ENCODE data around the gene SHLD1.

The SHLD1 gene

GRCh38 chr20:5886788-5887187 is 136.6 kb downstream of the SHLD1 start:
- peaks cover 4% of the 10 kb centered on the region for H3K27me3 Mint-ChIP-seq
- H3K36me3 Mint-ChIP-seq (ENCODE audit: low read depth): no peaks in the 10 kb centered on the region
- no peaks in the 10 kb centered on the region for H3K9me3 Mint-ChIP-seq
- no peak for DNase-seq
- H3K4me3 Mint-ChIP-seq: no peak overlapping the region
- no peak overlapping the region for H3K27ac Mint-ChIP-seq
- no peaks in the 10 kb centered on the region for H3K4me1 Mint-ChIP-seq (ENCODE audit: low read depth)

- Mint-ChIP-seq H3K27ac (no peak overlapping the region), H3K4me1 (ENCODE audit: low read depth) (no peaks in the 10 kb centered on the region), H3K4me3 (no peak overlapping the region), H3K36me3 (ENCODE audit: low read depth) (no peaks in the 10 kb centered on the region), H3K27me3 (peaks cover 3% of the 10 kb centered on the region), H3K9me3 (no peaks in the 10 kb centered on the region)
- no peak for DNase-seq
These were observed 137.2 kb downstream of the SHLD1 start for GRCh38 chr20:5887386-5887785.

- peaks cover 3% of the 10 kb centered on the region for H3K27me3 Mint-ChIP-seq
- H3K36me3 Mint-ChIP-seq (ENCODE audit: low read depth): no peaks in the 10 kb centered on the region
- H3K4me3 Mint-ChIP-seq: no peak overlapping the region
- DNase-seq: no peak
- no peaks in the 10 kb centered on the region for H3K4me1 Mint-ChIP-seq (ENCODE audit: low read depth)
- no peaks in the 10 kb centered on the region for H3K9me3 Mint-ChIP-seq
- H3K27ac Mint-ChIP-seq: no peak overlapping the region
These were observed 137.8 kb downstream of the SHLD1 start for GRCh38 chr20:5888041-5888440.

DNA sequence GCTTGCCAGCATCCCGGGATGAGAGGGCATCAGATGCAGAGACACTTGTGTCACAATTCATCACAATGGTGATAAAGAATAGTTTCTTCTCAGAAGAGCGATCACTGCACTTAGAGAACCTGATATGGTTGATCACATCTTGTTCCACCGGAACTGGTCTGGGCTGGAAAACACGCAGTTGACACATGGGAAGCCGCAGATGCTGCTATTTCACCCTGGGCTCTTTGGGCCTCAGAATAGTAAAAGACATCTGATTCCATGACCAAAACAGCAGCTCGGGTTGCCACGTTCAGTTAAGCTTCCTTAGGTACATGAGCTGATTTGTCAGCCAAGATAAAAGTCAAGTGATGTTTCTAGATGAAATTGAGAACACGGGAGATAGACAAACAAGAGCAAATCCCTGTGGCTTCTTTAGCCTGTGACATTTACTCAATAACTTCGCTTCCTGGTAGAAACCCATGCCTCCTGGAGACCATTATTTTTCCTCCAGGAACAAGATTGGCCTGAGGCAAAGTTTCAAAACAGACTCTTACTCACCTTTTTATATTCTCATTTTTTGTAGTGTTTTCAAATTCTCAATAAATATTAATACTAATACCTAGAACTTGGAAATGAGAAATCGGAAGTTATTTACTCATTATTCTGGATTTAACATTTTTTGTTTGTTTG is 140.7 kb downstream of the SHLD1 start:
- Mint-ChIP-seq H3K4me1 (ENCODE audit: low read depth) (no peaks in the 10 kb centered on the region), H3K27ac (no peak overlapping the region)

GRCh38 chr20:5893052-5893451 is 142.9 kb downstream of the SHLD1 start:
- Mint-ChIP-seq H3K4me1 (ENCODE audit: low read depth) (no peaks in the 10 kb centered on the region), H3K36me3 (ENCODE audit: low read depth) (no peaks in the 10 kb centered on the region), H3K27me3 (peaks cover 30% of the 10 kb centered on the region), H3K4me3 (no peak overlapping the region), H3K9me3 (no peaks in the 10 kb centered on the region), H3K27ac (no peak overlapping the region)
- DNase-seq: no peak

More for the DNA sequence above, 140.7 kb downstream of the SHLD1 start:
- no peak for DNase-seq
- Mint-ChIP-seq H3K36me3 (ENCODE audit: low read depth) (no peaks in the 10 kb centered on the region), H3K27me3 (peaks cover 16% of the 10 kb centered on the region), H3K9me3 (no peaks in the 10 kb centered on the region), H3K4me3 (no peak overlapping the region)

DNA sequence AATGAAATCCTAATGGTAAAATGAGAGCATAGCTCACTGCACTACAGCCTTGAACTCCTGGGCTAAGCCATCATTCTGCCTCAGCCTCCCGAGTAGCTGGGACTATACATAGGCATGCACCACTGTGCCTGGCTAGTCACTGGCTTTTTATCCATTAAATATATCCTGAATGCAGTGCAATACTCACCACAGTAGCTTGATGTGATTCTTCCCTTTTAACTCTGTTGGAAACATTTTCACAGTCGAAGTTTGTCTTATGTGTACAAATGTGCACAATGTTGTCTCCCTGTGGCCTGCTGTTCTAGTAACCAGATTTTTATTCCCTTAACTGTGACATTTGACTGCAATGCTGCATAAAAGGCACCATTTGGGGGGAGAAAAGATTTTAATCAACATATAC is 143.4 kb downstream of the SHLD1 start:
- peaks cover 30% of the 10 kb centered on the region for H3K27me3 Mint-ChIP-seq
- no peaks in the 10 kb centered on the region for H3K4me1 Mint-ChIP-seq (ENCODE audit: low read depth)
- no peaks in the 10 kb centered on the region for H3K9me3 Mint-ChIP-seq
- H3K27ac Mint-ChIP-seq: no peak overlapping the region
- H3K36me3 Mint-ChIP-seq (ENCODE audit: low read depth): no peaks in the 10 kb centered on the region
- DNase-seq: no peak
- no peak overlapping the region for H3K4me3 Mint-ChIP-seq

DNA sequence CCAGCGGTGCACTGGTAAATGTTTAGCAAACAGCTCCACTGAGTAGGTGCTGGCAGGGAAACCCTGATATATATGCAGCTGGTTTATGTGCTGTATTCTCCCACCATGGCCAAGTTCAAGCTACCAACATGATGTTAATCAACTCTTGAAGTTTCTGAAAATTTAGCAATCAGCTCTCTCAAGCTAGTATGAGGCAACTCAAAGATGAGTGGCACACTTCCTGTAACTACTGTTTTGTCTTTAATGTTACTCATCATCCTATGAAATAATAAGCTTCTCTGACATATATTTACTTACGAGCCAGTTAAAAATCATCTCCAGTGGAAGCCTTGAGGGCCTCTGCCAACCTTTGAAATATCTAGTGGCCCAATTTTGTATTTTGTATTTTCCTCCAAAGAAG is 145.4 kb downstream of the SHLD1 start:
- no peak overlapping the region for H3K27ac Mint-ChIP-seq
- no peak for DNase-seq
- H3K4me3 Mint-ChIP-seq: no peak overlapping the region
- no peaks in the 10 kb centered on the region for H3K9me3 Mint-ChIP-seq
- no peaks in the 10 kb centered on the region for H3K4me1 Mint-ChIP-seq (ENCODE audit: low read depth)
- H3K36me3 Mint-ChIP-seq (ENCODE audit: low read depth): no peaks in the 10 kb centered on the region
- peaks cover 30% of the 10 kb centered on the region for H3K27me3 Mint-ChIP-seq

GRCh38 chr20:5899444-5899843 is 149.2 kb downstream of the SHLD1 start:
- no peaks in the 10 kb centered on the region for H3K4me1 Mint-ChIP-seq (ENCODE audit: low read depth)
- H3K27me3 Mint-ChIP-seq: peaks cover 35% of the 10 kb centered on the region
- H3K9me3 Mint-ChIP-seq: no peaks in the 10 kb centered on the region
- no peak for DNase-seq
- no peak overlapping the region for H3K4me3 Mint-ChIP-seq
- H3K27ac Mint-ChIP-seq: no peak overlapping the region
- H3K36me3 Mint-ChIP-seq (ENCODE audit: low read depth): no peaks in the 10 kb centered on the region

DNA sequence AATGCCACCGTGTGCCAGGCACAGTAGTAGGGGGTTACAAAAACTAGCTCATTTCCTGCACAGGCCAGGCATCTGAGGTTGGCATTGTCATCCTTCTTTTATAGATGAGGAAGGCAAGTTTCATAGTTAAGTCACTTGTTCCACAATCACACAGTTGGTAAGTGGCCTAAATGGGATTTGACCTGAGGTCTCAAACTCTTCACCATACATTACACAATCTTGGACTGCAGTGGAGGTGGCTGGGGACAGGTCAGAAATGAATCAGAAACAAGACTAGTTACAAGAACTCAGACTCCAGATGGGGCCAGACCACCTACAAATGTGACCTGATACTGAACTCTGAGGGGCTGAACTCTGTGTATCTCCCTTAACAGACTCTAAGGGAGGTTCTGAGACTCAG is 150.7 kb downstream of the SHLD1 start:
- H3K36me3 Mint-ChIP-seq (ENCODE audit: low read depth): no peaks in the 10 kb centered on the region
- H3K4me3 Mint-ChIP-seq: no peak overlapping the region
- DNase-seq: no peak
- H3K9me3 Mint-ChIP-seq: no peaks in the 10 kb centered on the region
- peaks cover 35% of the 10 kb centered on the region for H3K27me3 Mint-ChIP-seq
- H3K4me1 Mint-ChIP-seq (ENCODE audit: low read depth): no peaks in the 10 kb centered on the region
- H3K27ac Mint-ChIP-seq: no peak overlapping the region

- peaks cover 85% of the 10 kb centered on the region for H3K27me3 Mint-ChIP-seq
- no peak overlapping the region for H3K27ac Mint-ChIP-seq
- no peaks in the 10 kb centered on the region for H3K36me3 Mint-ChIP-seq (ENCODE audit: low read depth)
- DNase-seq: no peak
- no peak overlapping the region for H3K4me3 Mint-ChIP-seq
- H3K4me1 Mint-ChIP-seq (ENCODE audit: low read depth): peaks cover 13% of the 10 kb centered on the region
- no peaks in the 10 kb centered on the region for H3K9me3 Mint-ChIP-seq
These were observed 158.8 kb downstream of the SHLD1 start for GRCh38 chr20:5908981-5909380.

- Mint-ChIP-seq H3K4me3 (no peak overlapping the region), H3K9me3 (no peaks in the 10 kb centered on the region), H3K4me1 (ENCODE audit: low read depth) (peaks cover 13% of the 10 kb centered on the region), H3K27me3 (peaks cover 81% of the 10 kb centered on the region), H3K36me3 (ENCODE audit: low read depth) (no peaks in the 10 kb centered on the region), H3K27ac (no peak overlapping the region)
- no peak for DNase-seq
These were observed 160.0 kb downstream of the SHLD1 start for GRCh38 chr20:5910186-5910585.

DNA sequence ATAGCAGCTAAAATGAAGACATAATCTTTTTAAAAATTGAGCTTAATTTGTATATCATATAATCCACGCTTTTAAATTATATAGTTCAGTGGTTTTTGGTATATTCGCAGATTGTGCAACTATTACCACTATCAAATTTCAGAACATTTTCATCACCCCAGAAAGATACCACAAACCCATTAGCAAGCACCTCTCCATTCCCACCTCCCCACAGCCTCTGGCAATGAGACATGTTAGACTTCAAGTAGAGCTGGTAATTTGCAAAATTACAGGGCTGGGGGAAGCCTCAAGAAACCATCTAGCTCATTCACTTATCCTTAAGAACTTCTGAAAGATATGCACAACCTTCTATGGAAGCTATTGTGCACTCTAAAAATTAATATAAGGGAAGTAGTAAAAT is 163.0 kb downstream of the SHLD1 start:
- H3K27ac Mint-ChIP-seq: no peak overlapping the region
- peaks cover 55% of the 10 kb centered on the region for H3K27me3 Mint-ChIP-seq
- no peaks in the 10 kb centered on the region for H3K36me3 Mint-ChIP-seq (ENCODE audit: low read depth)
- no peak overlapping the region for H3K4me3 Mint-ChIP-seq
- DNase-seq: no peak
- H3K4me1 Mint-ChIP-seq (ENCODE audit: low read depth): peaks cover 13% of the 10 kb centered on the region
- no peaks in the 10 kb centered on the region for H3K9me3 Mint-ChIP-seq

All from activated T-cell treated with anti-CD3 and anti-CD28 coated beads, Interleukin-2, amount 50 U/mL, for 24 hours (primary cell).